Brain microvascular endothelial cell (primary cell): ENCODE measurements around the gene COL5A1.

Source experiments
- DNase-seq: peaks from one replicate; pipeline ENCODE4 v3.0.0-alpha.2; 2020
- H3K27ac ChIP-seq: fragments of 250-450 bp; sonication (Bioruptor Pico); 2 replicates; pipeline ENCODE4 v1.5.1; 2020; ENCODE audit warnings: mild to moderate bottlenecking, moderate library complexity
- H3K27me3 ChIP-seq: fragments of 250-450 bp; sonication (Bioruptor Pico); replicated peaks from 2 replicates; pipeline ENCODE4 v1.5.1; 2020; ENCODE audit warnings: mild to moderate bottlenecking
- H3K36me3 ChIP-seq: fragments of 250-450 bp; sonication (Bioruptor Pico); replicated peaks from 2 replicates; pipeline ENCODE4 v1.5.1; 2020; ENCODE audit warnings: mild to moderate bottlenecking
- H3K4me3 ChIP-seq: 2 replicates; pipeline ENCODE4 v1.5.1; 2011; ENCODE audit warnings: low read depth, mild to moderate bottlenecking, control low read depth, low read length, moderate library complexity
- in situ Hi-C: cut with HindIII; loops from 2 replicates; pipeline ENCODE4 v1.10.0; 2017; ENCODE audit warnings: low sequenced_read_pairs, low pct_ligation_motif_present
- TF ChIP-seq, protein P1 (sequence below): IDR thresholded peaks from 2 replicates; pipeline ENCODE4 v1.5.1; 2011; ENCODE audit warnings: low read depth, mild to moderate bottlenecking, moderate library complexity, low read length, control low read depth, inconsistent platforms; ENCODE audit errors: missing control alignments

The COL5A1 gene

DNA sequence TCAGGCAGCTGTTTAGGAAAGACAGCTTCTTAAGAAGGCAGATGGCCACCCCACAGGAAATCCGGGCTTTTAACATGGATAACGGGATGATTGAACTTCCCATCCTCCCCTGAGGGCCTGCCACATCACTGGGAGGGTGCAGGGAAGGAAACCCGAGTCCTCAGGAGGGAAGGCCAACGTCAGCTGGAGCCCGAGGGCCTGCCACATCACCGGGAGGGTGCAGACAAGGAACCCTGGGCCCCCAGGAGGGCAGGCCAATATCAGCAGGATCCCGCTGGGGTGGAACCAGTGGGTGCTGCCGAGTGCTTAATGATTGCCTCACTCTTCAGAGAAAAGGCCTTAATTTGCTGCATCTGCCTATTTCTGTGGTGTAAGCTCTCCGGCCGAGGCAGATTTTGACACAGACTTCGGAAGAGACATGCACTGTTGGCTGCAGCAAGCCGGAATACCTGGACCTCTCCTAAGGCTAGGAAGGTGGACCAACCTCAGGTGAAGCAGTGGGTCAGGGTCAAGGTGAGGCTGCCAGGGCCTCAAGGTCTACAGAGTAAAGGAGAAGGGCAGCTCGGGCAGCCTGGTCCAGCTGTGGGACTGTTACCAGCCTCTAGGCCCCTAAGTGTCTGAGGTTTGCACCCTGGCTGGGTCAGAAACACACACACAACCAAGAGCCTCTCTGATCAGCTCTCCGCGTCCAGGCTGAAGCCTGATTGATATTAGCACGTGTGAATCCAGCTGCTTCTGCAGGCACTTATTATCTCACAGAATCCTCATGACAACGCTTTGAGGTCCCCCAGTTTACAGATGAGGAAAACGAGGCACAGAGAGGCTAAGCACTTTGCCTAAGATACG, 14.8 kb upstream of the COL5A1 start:
- in situ Hi-C loops, result loop anchor here (25.0 kb wide), 1 partner anchor 139 kb away; no protein-coding TSS in a partner anchor

DNA sequence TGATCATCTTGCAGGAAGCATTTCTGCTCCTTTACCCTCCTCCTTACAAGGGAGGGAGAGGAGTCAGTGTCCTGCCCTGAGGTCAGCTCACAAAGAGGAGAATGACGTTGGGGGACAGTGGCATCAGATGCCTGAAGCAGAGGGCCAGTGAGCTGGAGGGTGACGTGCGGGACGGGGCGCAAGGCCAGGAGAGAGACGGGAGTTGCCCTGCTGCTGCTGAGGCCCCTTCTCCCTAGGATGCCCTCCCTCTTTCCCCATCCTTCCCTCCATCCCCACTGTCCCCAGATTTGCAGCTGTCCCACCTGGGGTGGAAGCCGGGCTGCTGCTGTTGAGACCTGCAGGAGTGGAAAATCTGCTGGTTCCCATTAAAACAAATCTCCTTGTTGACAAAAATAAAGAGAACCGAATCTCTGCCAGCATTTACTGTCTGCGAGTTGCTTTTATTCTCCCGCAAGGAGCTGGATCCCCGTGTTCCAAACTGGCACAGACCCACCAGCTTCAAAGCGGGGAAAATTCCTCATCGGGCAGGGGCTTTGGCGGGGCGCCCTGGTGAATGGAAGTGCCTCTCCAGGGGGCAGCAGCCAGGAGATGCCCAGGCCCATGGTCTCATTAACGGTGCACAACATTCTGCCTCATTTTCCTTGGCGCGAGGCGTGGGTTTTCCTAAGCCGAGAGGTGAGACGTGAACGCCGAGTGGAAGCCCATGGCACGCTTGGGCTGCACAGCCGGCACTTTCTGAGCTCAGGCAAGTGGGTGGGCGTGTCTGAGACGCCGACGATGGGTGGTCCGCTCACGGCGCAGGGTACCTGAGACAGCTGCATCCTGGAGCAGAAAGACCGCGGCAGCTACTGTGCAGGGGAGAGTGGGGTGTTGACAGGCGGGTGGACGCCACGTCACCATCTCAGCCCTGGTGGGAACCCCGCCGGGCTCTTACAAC, 13.9 kb upstream of the COL5A1 start:
- TF ChIP-seq, protein P1, sequence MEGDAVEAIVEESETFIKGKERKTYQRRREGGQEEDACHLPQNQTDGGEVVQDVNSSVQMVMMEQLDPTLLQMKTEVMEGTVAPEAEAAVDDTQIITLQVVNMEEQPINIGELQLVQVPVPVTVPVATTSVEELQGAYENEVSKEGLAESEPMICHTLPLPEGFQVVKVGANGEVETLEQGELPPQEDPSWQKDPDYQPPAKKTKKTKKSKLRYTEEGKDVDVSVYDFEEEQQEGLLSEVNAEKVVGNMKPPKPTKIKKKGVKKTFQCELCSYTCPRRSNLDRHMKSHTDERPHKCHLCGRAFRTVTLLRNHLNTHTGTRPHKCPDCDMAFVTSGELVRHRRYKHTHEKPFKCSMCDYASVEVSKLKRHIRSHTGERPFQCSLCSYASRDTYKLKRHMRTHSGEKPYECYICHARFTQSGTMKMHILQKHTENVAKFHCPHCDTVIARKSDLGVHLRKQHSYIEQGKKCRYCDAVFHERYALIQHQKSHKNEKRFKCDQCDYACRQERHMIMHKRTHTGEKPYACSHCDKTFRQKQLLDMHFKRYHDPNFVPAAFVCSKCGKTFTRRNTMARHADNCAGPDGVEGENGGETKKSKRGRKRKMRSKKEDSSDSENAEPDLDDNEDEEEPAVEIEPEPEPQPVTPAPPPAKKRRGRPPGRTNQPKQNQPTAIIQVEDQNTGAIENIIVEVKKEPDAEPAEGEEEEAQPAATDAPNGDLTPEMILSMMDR, result no peak
- H3K27me3 ChIP-seq, result no peaks in the 10 kb centered on the region
- in situ Hi-C loops, result loop anchor here (25.0 kb wide), 1 partner anchor 140 kb away; no protein-coding TSS in a partner anchor
- H3K36me3 ChIP-seq, result no peaks in the 10 kb centered on the region
- H3K4me3 ChIP-seq, result no peak overlapping the region
- no peak overlapping the region for H3K27ac ChIP-seq
- DNase-seq, result no peak

More for the DNA sequence above, 14.8 kb upstream of the COL5A1 start:
- Histone ChIP-seq H3K4me3 (no peak overlapping the region), H3K27ac (peak overlapping the region; percentile 87), H3K27me3 (no peaks in the 10 kb centered on the region), H3K36me3 (no peaks in the 10 kb centered on the region)
- TF ChIP-seq, protein P1, result no peak
- DNase-seq, result peak; percentile 31

DNA sequence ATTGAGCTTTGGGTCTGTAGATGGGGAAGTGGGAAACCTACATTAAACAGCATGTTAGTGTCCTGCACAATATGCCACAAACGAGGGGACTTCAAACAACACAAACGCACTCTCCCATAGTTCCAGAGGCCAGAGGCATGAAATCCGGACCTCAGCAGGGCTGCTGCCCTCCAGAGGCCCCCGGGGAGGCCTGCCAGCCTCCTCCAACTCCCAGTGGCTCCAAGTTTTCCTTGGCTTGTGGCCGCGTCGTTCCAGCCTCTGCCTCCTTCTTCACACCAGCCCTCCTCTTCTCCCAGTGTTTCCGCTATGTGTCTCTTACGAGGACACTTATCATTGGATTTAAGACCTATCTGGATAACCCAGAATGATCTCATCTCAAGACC, 13.3 kb upstream of the COL5A1 start:
- in situ Hi-C loops, result loop anchor here (25.0 kb wide), 1 partner anchor 141 kb away; no protein-coding TSS in a partner anchor
- H3K27ac ChIP-seq, result no peak overlapping the region
- H3K27me3 ChIP-seq, result no peaks in the 10 kb centered on the region
- no peak overlapping the region for H3K4me3 ChIP-seq
- no peak for DNase-seq
- TF ChIP-seq, protein P1, result no peak
- H3K36me3 ChIP-seq, result no peaks in the 10 kb centered on the region

DNA sequence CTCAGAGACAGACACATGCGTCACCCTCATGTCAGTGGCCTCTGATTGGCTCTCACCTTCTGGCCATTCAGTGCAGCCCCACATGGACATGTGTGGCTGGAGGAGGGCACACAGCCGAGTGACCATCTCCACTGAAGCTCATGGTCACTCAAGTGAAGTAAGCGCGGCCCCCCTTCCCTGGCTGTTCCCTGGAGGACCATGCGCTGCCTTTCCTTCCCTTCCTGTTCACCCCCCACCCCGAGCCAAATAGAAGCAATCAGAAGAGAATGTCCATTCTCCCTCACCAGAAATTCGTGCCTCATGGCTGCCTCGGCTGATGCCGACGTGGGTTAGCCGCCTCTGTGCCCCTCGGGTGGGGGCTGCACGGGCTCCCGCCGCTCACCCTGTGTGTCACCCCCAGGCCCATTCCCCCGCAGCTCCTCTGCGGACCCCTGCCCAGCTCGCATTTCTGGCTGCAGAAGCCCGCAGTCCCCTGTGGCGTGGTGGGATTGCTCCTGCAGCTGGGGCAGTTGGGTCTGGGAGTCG, 12.5 kb upstream of the COL5A1 start:
- Histone ChIP-seq H3K4me3 (no peak overlapping the region), H3K27ac (no peak overlapping the region), H3K27me3 (no peaks in the 10 kb centered on the region), H3K36me3 (no peaks in the 10 kb centered on the region)
- TF ChIP-seq, protein P1, result no peak
- in situ Hi-C loops, result loop anchor here (25.0 kb wide), 1 partner anchor 142 kb away; no protein-coding TSS in a partner anchor
- DNase-seq, result no peak

DNA sequence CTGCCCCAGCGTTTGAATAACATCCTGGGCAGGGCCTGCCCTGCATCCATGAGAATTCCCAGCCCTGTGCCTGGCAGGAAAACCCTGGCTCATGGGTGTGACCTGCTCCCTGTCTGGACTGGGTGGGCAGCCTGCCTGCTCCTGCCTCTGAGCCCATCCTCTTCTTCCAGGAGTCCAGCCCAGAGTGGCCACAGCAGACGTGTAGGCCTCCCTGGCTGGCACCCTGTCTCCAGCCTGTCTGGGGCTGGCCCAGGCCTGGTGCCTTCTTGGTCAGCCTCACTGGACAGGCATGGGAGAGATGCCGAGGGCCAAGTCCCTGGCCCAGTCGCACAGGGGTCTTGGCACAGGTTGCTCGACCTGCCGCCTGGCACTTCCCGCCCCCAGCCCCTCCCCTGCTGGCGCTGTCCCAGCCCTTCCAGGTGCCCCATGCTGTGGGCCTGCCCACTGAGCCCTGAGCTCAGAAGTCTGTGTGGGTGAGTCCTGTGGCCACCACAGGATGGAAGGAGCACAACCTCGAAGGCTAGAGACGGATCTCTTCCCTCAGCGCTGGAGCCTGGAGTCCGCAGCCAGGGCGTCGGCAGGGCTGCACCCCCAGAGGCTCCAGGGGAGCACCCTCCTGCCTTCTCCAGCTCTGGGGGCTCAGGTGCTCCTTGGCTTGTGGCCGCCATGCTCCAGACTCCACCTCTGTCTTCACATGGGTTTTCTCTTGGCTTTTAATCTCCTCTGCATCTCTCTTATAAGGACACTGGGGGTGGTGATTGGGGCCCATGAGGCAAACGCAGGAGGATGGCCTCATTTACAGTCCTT, 11.8 kb upstream of the COL5A1 start:
- no peaks in the 10 kb centered on the region for H3K27me3 ChIP-seq
- in situ Hi-C loops, result loop anchor here (10.0 to 25.0 kb wide), 2 partner anchors 65 to 142 kb away; no protein-coding TSS in a partner anchor
- DNase-seq, result no peak
- H3K27ac ChIP-seq, result no peak overlapping the region
- H3K4me3 ChIP-seq, result no peak overlapping the region
- H3K36me3 ChIP-seq, result no peaks in the 10 kb centered on the region
- TF ChIP-seq, protein P1, result no peak
